DND-41 (cell line): ENCODE results near the gene PIM1.
"Not testable (repeated sequence)": the region's sequence is repeated elsewhere in the genome, so short reads cannot be mapped to it uniquely, and the experiment has no call there.

Experiments used
- CTCF ChIP-seq: IDR thresholded peaks from 2 replicates; pipeline ENCODE4 v1.5.1; 2012; ENCODE audit warnings: borderline replicate concordance, low read length, moderate library complexity, mild to moderate bottlenecking; ENCODE audit not compliant: poor library complexity, severe bottlenecking; ENCODE audit errors: extremely low read depth
- EZH2 ChIP-seq: IDR thresholded peaks from 3 replicates; pipeline ENCODE4 v1.6.1; 2012; ENCODE audit warnings: borderline replicate concordance, low read depth, mild to moderate bottlenecking, moderate library complexity, low read length, inconsistent platforms; ENCODE audit not compliant: severe bottlenecking

- TF ChIP-seq CTCF, EZH2: not testable (repeated sequence)
Measured at GRCh38 chr6:37185949-37186720, 16.2 kb downstream of the PIM1 start.
